ENCODE data around the gene ACVR2B. TPM values are rescaled to one million over a fixed set of nuclear protein-coding genes. Genes with fewer than 3 reads are reported as not detected.

Gene ACVR2B
- total RNA-seq, 1 donor from 2014 or later: 10.6 TPM

DNA sequence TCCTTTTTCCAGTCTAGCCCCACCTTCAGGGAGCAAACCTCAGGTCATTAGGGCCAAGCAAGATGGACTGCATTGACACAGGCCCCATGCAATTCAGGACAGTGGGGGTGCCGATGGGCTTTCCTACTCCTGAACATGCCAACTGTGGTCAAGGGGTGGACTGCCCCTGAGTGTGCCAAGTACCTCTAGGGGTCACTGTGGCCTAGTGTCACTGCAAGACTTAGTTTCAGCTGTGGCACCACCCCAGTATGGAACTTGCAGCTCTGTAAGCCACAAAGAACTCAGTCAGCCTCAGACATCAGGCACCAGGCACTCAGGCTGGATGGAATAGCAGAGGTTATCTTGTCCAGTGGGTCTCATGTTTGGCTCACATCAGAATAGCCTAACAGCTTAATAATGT, 74.8 kb downstream of the ACVR2B start:
- no peak for DNase-seq (ENCODE audit: low spot score)

- no peak for DNase-seq (ENCODE audit: low spot score)
These were observed 78.8 kb downstream of the ACVR2B start for GRCh38 chr3:38532529-38532928.

DNA sequence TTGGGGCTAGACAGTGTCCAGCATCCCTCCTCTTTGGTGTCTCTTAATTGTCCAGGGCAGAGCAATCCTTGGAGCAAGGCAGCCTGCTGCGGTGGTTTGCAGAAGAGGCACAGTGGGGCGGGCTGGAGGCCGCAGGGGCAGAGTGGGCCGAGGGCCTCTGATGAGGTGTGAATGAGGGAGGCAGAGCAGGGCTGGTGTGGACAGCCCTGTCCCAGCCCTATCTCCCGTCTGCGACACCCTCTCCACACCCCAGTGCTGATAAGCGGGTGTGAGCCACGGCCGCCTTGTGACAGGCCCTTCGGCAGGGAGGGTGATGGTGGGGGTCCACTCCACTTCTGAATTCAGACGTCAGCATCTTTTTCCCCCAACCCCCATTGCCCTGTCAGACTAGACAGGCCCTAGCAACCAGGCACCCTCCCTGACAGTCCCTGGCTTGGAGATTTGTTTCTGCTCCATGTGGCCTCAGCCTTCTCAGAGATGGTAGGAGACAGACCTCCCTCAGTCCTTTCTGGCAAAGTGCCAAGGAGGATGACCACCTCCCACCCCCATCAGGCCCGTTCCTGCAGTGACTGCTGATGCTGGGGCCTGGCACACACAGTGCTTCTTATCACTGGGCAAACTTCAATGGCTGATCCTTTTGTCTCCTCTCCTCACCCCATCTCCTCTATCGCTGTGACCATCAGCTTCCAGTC, 79.7 kb downstream of the ACVR2B start:
- DNase-seq (ENCODE audit: low spot score): no peak

DNA sequence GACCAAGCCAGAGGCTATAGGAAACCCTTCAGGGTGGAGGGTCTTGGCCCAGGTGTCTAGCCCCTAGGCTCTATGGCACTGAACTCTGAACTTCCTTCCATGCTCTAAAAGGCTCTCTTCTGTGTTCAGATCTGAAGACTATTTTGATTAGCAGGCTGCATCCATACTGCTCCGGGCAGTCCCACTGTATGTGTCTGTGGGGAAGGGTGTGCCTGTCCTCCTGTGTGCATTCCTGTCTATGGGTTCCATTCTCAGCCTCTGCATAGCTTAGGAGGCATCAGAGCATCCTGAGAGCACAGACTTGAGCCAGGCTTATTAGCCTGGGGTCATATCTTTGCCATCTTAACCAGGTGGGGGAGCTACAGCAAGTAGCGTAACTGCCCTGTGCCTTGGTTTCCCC, 80.5 kb downstream of the ACVR2B start:
- no peak for DNase-seq (ENCODE audit: low spot score)

GRCh38 chr3:38534604-38535003, 80.9 kb downstream of the ACVR2B start:
- DNase-seq (ENCODE audit: low spot score): no peak

DNA sequence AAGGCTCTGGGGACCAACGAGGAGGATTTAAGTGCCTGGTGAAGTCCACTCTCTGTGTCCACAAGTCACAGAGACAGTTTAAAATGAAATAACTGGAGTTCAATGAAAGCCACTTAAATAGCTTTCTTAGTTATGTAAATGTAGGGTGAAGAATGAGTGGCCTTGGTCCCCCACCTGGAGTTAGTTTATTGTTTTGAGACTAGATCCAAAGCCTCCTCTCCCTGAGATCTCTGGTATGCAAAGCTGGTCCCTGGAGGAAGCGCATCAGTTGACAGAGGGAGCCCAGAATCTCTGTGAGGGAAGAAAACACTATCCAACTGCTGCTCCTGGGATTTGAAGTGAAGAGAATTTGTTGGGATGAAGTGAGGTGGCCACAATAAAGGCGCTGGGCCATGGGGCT, 83.0 kb downstream of the ACVR2B start:
- DNase-seq (ENCODE audit: low spot score): no peak

DNA sequence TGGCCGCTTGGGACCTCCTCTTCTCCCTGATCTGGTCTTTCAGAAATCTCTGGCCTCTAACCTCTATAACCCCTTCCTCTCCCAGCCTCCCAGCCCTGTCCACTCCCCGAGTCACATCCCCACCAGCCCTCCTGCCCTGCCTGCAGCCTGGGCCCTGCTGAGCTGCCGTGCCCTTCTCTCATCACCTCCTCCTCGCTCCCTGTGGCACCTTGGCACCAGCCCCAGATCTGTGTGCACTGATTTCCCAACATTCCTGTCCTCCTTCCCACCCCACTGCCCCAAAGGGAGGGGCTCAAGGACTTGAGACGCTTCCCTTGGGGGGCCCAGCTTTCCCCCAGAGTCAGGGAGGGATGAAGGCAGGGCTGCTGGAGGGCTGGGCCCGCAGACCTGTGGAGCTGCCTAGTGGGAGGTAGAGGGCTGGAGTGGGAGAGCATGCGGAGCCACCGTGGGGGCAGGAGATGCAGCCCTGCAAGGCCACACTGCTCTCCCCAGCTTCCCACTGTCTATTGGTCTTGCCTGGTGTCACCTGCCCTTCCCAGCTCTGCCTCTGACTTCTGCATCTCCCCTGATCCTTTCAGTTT, 85.2 kb downstream of the ACVR2B start:
- no peak for DNase-seq (ENCODE audit: low spot score)

DNA sequence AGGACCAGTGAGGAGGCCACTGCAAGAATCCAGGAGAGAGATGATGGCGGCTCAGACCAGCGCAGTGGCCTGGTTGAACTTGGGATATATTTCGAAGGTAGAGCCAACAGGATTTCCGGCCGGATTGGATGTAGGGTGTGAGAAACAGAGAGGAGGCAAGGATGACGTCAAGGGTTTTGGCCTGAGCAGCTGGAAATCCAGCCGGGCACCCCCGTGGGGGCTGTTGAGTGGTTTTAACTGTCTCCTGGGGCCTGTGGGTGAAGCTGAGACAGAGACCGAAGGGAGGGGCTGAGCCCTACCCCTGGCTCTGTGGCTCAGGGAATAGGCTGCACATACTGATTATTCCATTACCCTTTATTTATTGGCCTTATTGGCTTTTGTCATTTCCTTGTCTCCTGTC, 88.1 kb downstream of the ACVR2B start:
- DNase-seq (ENCODE audit: low spot score): no peak

Other genes starting within 250 kb of the ACVR2B start
- gene SLC22A13, start 188.1 kb upstream of the ACVR2B start, total RNA-seq (ENCODE audit: insufficient read depth, low replicate concordance): 0.48 TPM
- 0.96 TPM for gene SLC22A14, start 171.6 kb upstream of the ACVR2B start, total RNA-seq (ENCODE audit: insufficient read depth, low replicate concordance)
- 1.4 TPM for gene XYLB, start 107.1 kb upstream of the ACVR2B start, total RNA-seq (ENCODE audit: insufficient read depth, low replicate concordance)
- gene EXOG, start 42.5 kb downstream of the ACVR2B start, total RNA-seq (ENCODE audit: insufficient read depth, low replicate concordance): 19.5 TPM
- gene SCN5A, start 195.8 kb downstream of the ACVR2B start, total RNA-seq (ENCODE audit: insufficient read depth, low replicate concordance): 22.1 TPM

Data from umbilical cord (tissue), 2 donors.